CD4-positive, alpha-beta T cell (primary cell): Measurements from ENCODE around the gene KCNE2. TPM values are rescaled to one million over a fixed set of nuclear protein-coding genes. Genes with fewer than 3 reads are reported as not detected.
A peak's percentile ranks its signal among the peaks of the same experiment; 100 is the strongest.

Source experiments
- ATAC-seq: fragments of 200-7000 bp; cut with Tn5 transposase; one replicate; pipeline ENCODE4 v1.10.0; 2022; ENCODE audit warnings: mild to moderate bottlenecking; ENCODE audit not compliant: poor library complexity
- CTCF ChIA-PET: fragments of 350-600 bp; sonication (Branson Sonifier 250); formaldehyde crosslinking; loops from one replicate; lab custom pipeline; 2021; ENCODE audit warnings: antibody characterized with exemption, inconsistent platforms; lab: Charles Lee
- POLR2A ChIA-PET: fragments of 350-600 bp; sonication (Branson Sonifier 250); formaldehyde crosslinking; loops from one replicate; lab custom pipeline; 2021; ENCODE audit warnings: antibody characterized with exemption, inconsistent platforms; lab: Charles Lee
- DNase-seq, 14 experiments: peaks; one replicate each; pipeline ENCODE4 v3.0.0-alpha.2; 2013 to 2020; ENCODE audit warnings: mixed read lengths in 2 of 14
- H3K27ac ChIP-seq, 2 donors: one replicate each; pipeline versions ENCODE4 v1.5.1 to v1.7.0; 2013; ENCODE audit warnings: low read length in 2 of 2, low read depth in 1 of 2, mild to moderate bottlenecking in 1 of 2
- H3K27me3 ChIP-seq, 2 experiments: 1 replicate in 1 of 2; 2 replicates in 1 of 2; pipeline versions ENCODE4 v1.6.1 to v1.7.0; 2013; ENCODE audit warnings: low read length in 2 of 2, control low read depth in 1 of 2, mild to moderate bottlenecking in 1 of 2, moderate library complexity in 1 of 2; ENCODE audit not compliant: insufficient read depth in 2 of 2, control insufficient read depth in 1 of 2
- H3K36me3 ChIP-seq: one replicate; pipeline ENCODE4 v1.6.1; 2013; ENCODE audit warnings: low read length, control low read depth; ENCODE audit not compliant: insufficient read depth
- H3K4me1 ChIP-seq: one replicate; pipeline ENCODE4 v1.6.1; 2013; ENCODE audit warnings: low read length, control low read depth; ENCODE audit not compliant: insufficient read depth
- H3K4me3 ChIP-seq: one replicate; pipeline ENCODE4 v1.5.1; 2013; ENCODE audit warnings: mild to moderate bottlenecking, low read length, moderate library complexity
- H3K9me3 ChIP-seq, 2 experiments: 1 replicate in 1 of 2; 2 replicates in 1 of 2; pipeline versions ENCODE4 v1.6.1 to v1.7.0; 2013; ENCODE audit warnings: low read length in 2 of 2, mild to moderate bottlenecking in 2 of 2, control low read depth in 1 of 2, moderate library complexity in 1 of 2; ENCODE audit not compliant: control insufficient read depth in 1 of 2, insufficient read depth in 1 of 2
- H3K27ac Mint-ChIP-seq: one replicate; pipeline ENCODE4 v1.8.0; 2020; ENCODE audit warnings: mixed read lengths
- H3K27me3 Mint-ChIP-seq: one replicate; pipeline ENCODE4 v1.8.0; 2021; ENCODE audit warnings: mixed read lengths
- H3K36me3 Mint-ChIP-seq: one replicate; pipeline ENCODE4 v1.8.0; 2021; ENCODE audit warnings: low read depth, mixed read lengths
- H3K4me1 Mint-ChIP-seq: one replicate; pipeline ENCODE4 v1.8.0; 2021; ENCODE audit warnings: low read depth, mixed read lengths
- H3K4me3 Mint-ChIP-seq: one replicate; pipeline ENCODE4 v1.8.0; 2020; ENCODE audit warnings: mild to moderate bottlenecking, mixed read lengths
- H3K9me3 Mint-ChIP-seq: one replicate; pipeline ENCODE4 v1.8.0; 2020; ENCODE audit warnings: mixed read lengths
- intact Hi-C, 2 experiments: fragments of 100-400 bp; cut with DNase I in 1 of 2; cut with micrococcal nuclease in 1 of 2; formaldehyde crosslinking; loops; one replicate each; pipeline versions ENCODE4 v1.15.1 to v1.9.0; 2023 to 2025; cut with DNase I, micrococcal nuclease
- total RNA-seq, 174 experiments: library from RNA in 2 of 174; stranded (reverse) in 2 of 174; gene quantifications; one replicate each; pipeline ENCODE4 v1.2.3 and lab custom pipeline; 2021 to 2026
- TF ChIP-seq, protein P1 (sequence below): fragments of 200-600 bp; IDR thresholded peaks from one replicate; pipeline ENCODE4 v1.8.0; 2022; ENCODE audit warnings: antibody characterized with exemption, mild to moderate bottlenecking

Gene KCNE2
- total RNA-seq, 2 experiments from 2014 or later = not detected

DNA sequence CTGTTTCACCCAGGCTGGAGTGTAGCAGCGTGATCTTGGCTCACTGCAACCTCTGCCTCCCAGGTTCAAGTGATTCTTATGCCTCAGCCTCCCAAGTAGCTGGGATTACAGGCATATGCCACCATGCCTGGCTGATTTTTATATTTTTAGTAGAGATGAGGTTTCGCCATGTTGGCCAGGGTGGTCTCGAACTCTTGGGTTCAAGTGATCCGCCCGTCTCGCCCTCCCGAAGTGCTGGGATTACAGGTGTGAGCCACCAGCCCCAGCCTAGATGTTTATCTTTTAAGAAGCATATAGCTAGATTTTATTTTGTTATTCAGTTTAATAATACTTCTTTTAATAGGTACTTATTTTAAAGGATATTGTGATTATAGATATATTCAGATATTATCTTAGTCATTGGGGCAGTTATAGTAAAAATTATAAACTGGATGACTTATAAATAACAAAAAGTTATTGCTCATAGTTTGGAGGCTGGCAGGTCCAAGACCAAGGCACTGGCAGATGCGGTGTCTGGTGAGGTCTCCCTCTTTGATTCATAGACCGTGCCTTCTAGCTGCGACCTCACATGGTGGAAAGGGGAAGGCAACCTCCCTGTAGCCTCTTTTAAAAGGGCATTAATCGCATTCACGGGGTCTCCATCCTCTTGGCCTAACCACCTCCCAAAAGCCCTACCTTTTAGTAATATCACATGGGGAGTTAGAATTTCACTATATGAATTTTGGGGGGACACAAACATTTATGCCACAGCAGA lies 3.1 kb upstream of the KCNE2 start:
- no peak for DNase-seq
- no peak overlapping the region for H3K27ac ChIP-seq
- Mint-ChIP-seq H3K4me1 (peaks cover 6% of the 10 kb centered on the region), H3K27ac (no peak overlapping the region), H3K9me3 (peaks cover 4% of the 10 kb centered on the region), H3K4me3 (no peak overlapping the region), H3K36me3 (no peaks in the 10 kb centered on the region), H3K27me3 (peaks cover 21% of the 10 kb centered on the region)
- H3K9me3 ChIP-seq = no peaks in the 10 kb centered on the region
- no peak for ATAC-seq
- no peak overlapping the region for H3K4me3 ChIP-seq
- CTCF ChIA-PET = interaction anchor here (2.5 kb wide), 1 partner anchor 437 kb away, joined by 9 read pairs; no protein-coding TSS in a partner anchor
- no peaks in the 10 kb centered on the region for H3K27me3 ChIP-seq
- TF ChIP-seq, protein P1, sequence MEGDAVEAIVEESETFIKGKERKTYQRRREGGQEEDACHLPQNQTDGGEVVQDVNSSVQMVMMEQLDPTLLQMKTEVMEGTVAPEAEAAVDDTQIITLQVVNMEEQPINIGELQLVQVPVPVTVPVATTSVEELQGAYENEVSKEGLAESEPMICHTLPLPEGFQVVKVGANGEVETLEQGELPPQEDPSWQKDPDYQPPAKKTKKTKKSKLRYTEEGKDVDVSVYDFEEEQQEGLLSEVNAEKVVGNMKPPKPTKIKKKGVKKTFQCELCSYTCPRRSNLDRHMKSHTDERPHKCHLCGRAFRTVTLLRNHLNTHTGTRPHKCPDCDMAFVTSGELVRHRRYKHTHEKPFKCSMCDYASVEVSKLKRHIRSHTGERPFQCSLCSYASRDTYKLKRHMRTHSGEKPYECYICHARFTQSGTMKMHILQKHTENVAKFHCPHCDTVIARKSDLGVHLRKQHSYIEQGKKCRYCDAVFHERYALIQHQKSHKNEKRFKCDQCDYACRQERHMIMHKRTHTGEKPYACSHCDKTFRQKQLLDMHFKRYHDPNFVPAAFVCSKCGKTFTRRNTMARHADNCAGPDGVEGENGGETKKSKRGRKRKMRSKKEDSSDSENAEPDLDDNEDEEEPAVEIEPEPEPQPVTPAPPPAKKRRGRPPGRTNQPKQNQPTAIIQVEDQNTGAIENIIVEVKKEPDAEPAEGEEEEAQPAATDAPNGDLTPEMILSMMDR = no peak
- intact Hi-C loops = loop anchor here in 1 of 2 experiments (1.0 kb wide), 1 partner anchor 270 kb away; no protein-coding TSS in a partner anchor
- POLR2A ChIA-PET = no interaction called here
- no peaks in the 10 kb centered on the region for H3K36me3 ChIP-seq
- H3K4me1 ChIP-seq = peaks cover 6% of the 10 kb centered on the region

DNA sequence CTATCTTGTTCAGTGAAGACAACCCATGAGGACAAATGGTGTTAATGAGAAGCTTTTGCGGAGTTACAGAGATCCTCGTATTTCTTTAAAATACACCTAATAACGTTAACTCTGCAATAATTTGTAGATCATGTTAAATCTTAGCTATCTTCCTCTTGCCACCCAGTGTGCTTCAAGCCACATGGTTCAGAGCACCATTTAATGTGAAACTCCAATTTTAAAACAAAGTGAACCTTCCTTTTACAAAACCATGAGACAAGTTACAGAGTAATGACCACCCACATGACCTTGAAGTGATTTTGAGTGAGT lies 1.7 kb upstream of the KCNE2 start:
- no peak for ATAC-seq
- TF ChIP-seq, protein P1 = peak; percentile 59
- H3K4me3 Mint-ChIP-seq = no peak overlapping the region

DNA sequence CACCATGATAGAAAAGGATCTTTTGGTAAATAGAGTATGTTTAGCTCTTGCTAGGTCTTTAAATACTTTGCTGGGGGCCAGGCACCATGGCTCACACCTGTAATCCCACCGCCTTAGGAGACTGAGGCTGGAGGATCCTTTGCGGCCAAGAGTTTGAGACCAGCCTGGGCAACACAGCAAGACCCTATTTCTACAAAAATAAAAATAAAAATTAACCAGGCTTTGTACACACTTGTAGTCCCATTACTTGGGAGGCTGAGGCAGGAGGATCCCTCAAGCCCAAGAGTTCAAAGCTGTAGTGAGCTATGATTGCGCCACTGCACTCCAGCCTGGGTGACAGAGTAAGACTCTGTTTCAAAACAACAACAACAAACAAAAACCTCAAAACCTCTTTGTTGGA lies 1.1 kb upstream of the KCNE2 start:
- ChIA-PET POLR2A (no interaction called here), CTCF (interaction anchor here (0.7 to 2.5 kb wide), 6 partner anchors 15 to 439 kb away, joined by 3 to 9 read pairs (median 4); no protein-coding TSS in a partner anchor)
- ATAC-seq = no peak
- no peak for DNase-seq
- Histone ChIP-seq H3K27ac (no peak overlapping the region), H3K4me1 (peaks cover 6% of the 10 kb centered on the region), H3K9me3 (no peaks in the 10 kb centered on the region), H3K4me3 (no peak overlapping the region), H3K27me3 (no peaks in the 10 kb centered on the region), H3K36me3 (no peaks in the 10 kb centered on the region)
- no peak overlapping the region for H3K4me3 Mint-ChIP-seq
- peaks cover 4% of the 10 kb centered on the region for H3K9me3 Mint-ChIP-seq
- peaks cover 21% of the 10 kb centered on the region for H3K27me3 Mint-ChIP-seq
- no peaks in the 10 kb centered on the region for H3K36me3 Mint-ChIP-seq
- H3K27ac Mint-ChIP-seq = no peak overlapping the region
- peaks cover 6% of the 10 kb centered on the region for H3K4me1 Mint-ChIP-seq
- intact Hi-C loops = loop anchor here in 1 of 2 experiments (1.0 kb wide), 1 partner anchor 268 kb away; no protein-coding TSS in a partner anchor
- TF ChIP-seq, protein P1 = no peak

More for the DNA sequence above, 1.7 kb upstream of the KCNE2 start:
- Mint-ChIP-seq H3K27ac (no peak overlapping the region), H3K36me3 (no peaks in the 10 kb centered on the region), H3K27me3 (peaks cover 21% of the 10 kb centered on the region), H3K9me3 (peaks cover 4% of the 10 kb centered on the region), H3K4me1 (peaks cover 6% of the 10 kb centered on the region)
- no peak overlapping the region for H3K27ac ChIP-seq
- H3K4me3 ChIP-seq = no peak overlapping the region
- intact Hi-C loops = loop anchor here in 1 of 2 experiments (1.0 kb wide), 1 partner anchor 268 kb away; no protein-coding TSS in a partner anchor
- peaks cover 6% of the 10 kb centered on the region for H3K4me1 ChIP-seq
- DNase-seq = no peak
- H3K36me3 ChIP-seq = no peaks in the 10 kb centered on the region
- no peaks in the 10 kb centered on the region for H3K9me3 ChIP-seq
- H3K27me3 ChIP-seq = no peaks in the 10 kb centered on the region
- ChIA-PET POLR2A (no interaction called here), CTCF (interaction anchor here (0.7 to 2.5 kb wide), 6 partner anchors 14 to 438 kb away, joined by 3 to 9 read pairs (median 4); no protein-coding TSS in a partner anchor)
